WTC11 (cell line): Measurements from ENCODE around the gene GPATCH4. TPM values are rescaled to one million over a fixed set of nuclear protein-coding genes. Genes with fewer than 3 reads are reported as not detected.

Source experiments
- ATAC-seq: fragments of 200-7000 bp; cut with Tn5 transposase; 2 replicates; pipeline ENCODE4 v1.10.0; 2021; ENCODE audit warnings: mild to moderate bottlenecking, moderate library complexity
- CTCF ChIA-PET: fragments of 300-600 bp; sonication (Branson Sonifier 250); formaldehyde crosslinking; loops from one replicate; lab custom pipeline; 2021; ENCODE audit warnings: antibody characterized with exemption; lab: Charles Lee
- POLR2A ChIA-PET: fragments of 350-600 bp; sonication (Branson Sonifier 250); formaldehyde crosslinking; loops from one replicate; lab custom pipeline; 2021; ENCODE audit warnings: antibody characterized with exemption; lab: Charles Lee
- DNase-seq: peaks from one replicate; pipeline ENCODE4 v3.0.0; 2021; ENCODE audit warnings: low spot score
- H3K27ac Mint-ChIP-seq: 2 replicates; pipeline ENCODE4 v1.8.0; 2021; ENCODE audit warnings: mixed read lengths
- H3K27me3 Mint-ChIP-seq: 2 replicates; pipeline ENCODE4 v1.8.0; 2021; ENCODE audit warnings: low read depth, mild to moderate bottlenecking, moderate library complexity, mixed read lengths
- H3K36me3 Mint-ChIP-seq: 2 replicates; pipeline ENCODE4 v1.8.0; 2021; ENCODE audit warnings: mixed read lengths
- H3K4me1 Mint-ChIP-seq: 2 replicates; pipeline ENCODE4 v1.8.0; 2022; ENCODE audit warnings: mixed read lengths
- H3K4me3 Mint-ChIP-seq: 2 replicates; pipeline ENCODE4 v1.8.0; 2021; ENCODE audit warnings: mild to moderate bottlenecking, moderate library complexity, mixed read lengths
- H3K9me3 Mint-ChIP-seq: 2 replicates; pipeline ENCODE4 v1.8.0; 2021; ENCODE audit warnings: mixed read lengths
- ATF2 ChIP-seq: sonication (generic); formaldehyde crosslinking; IDR thresholded peaks from 2 replicates; pipeline ENCODE4 v1.8.1; 2022; ENCODE audit warnings: low read depth, missing genetic modification reagents, borderline replicate concordance
- E2F4 ChIP-seq: sonication (generic); formaldehyde crosslinking; IDR thresholded peaks from 2 replicates; pipeline ENCODE4 v1.8.1; 2022; ENCODE audit warnings: low read depth, mild to moderate bottlenecking, moderate library complexity, missing genetic modification reagents, borderline replicate concordance
- FOXJ3 ChIP-seq: sonication (generic); formaldehyde crosslinking; IDR thresholded peaks from 2 replicates; pipeline ENCODE4 v1.9.0; 2021; ENCODE audit warnings: missing genetic modification reagents, mild to moderate bottlenecking, borderline replicate concordance
- GABPB1 ChIP-seq: sonication (generic); formaldehyde crosslinking; IDR thresholded peaks from 2 replicates; pipeline ENCODE4 v1.8.1; 2023; ENCODE audit warnings: mild to moderate bottlenecking, missing genetic modification reagents
- IRF2 ChIP-seq: sonication (generic); formaldehyde crosslinking; IDR thresholded peaks from 2 replicates; pipeline ENCODE4 v1.8.0; 2022; ENCODE audit warnings: low read depth, missing genetic modification reagents, borderline replicate concordance
- MAX ChIP-seq: sonication (generic); formaldehyde crosslinking; IDR thresholded peaks from 2 replicates; pipeline ENCODE4 v1.8.0; 2022; ENCODE audit warnings: mild to moderate bottlenecking, missing genetic modification reagents
- PRDM15 ChIP-seq: sonication (generic); formaldehyde crosslinking; IDR thresholded peaks from 2 replicates; pipeline ENCODE4 v1.8.0; 2022; ENCODE audit warnings: missing genetic modification reagents
- RORB ChIP-seq: fragments of 250-450 bp; sonication (Bioruptor Pico); IDR thresholded peaks from 2 replicates; pipeline ENCODE4 v1.9.0; 2021; ENCODE audit warnings: mild to moderate bottlenecking
- SP1 ChIP-seq: sonication (generic); formaldehyde crosslinking; conservative IDR thresholded peaks from 2 replicates; pipeline ENCODE4 v1.8.1; 2022; ENCODE audit warnings: missing genetic modification reagents
- STAT6 ChIP-seq: sonication (generic); formaldehyde crosslinking; conservative IDR thresholded peaks from 2 replicates; pipeline ENCODE4 v1.8.1; 2023; ENCODE audit warnings: mild to moderate bottlenecking, low read depth, missing genetic modification reagents, moderate library complexity
- USF1 ChIP-seq: sonication (generic); formaldehyde crosslinking; IDR thresholded peaks from 2 replicates; pipeline ENCODE4 v1.8.0; 2022; ENCODE audit warnings: mild to moderate bottlenecking, missing genetic modification reagents
- USF2 ChIP-seq: sonication (generic); formaldehyde crosslinking; IDR thresholded peaks from 2 replicates; pipeline ENCODE4 v1.8.1; 2023; ENCODE audit warnings: mild to moderate bottlenecking, missing genetic modification reagents, moderate library complexity
- ZBTB43 ChIP-seq: sonication (generic); formaldehyde crosslinking; IDR thresholded peaks from 2 replicates; pipeline ENCODE4 v1.8.1; 2023; ENCODE audit warnings: mild to moderate bottlenecking, missing genetic modification reagents
- ZNF263 ChIP-seq: sonication (generic); formaldehyde crosslinking; IDR thresholded peaks from 2 replicates; pipeline ENCODE4 v1.8.1; 2022; ENCODE audit warnings: low read depth, mild to moderate bottlenecking, moderate library complexity, missing genetic modification reagents
- ZNF281 ChIP-seq: sonication (generic); formaldehyde crosslinking; IDR thresholded peaks from 2 replicates; pipeline ENCODE4 v1.8.0; 2023; ENCODE audit warnings: mild to moderate bottlenecking, missing genetic modification reagents
- ZNF425 ChIP-seq: fragments of 250-450 bp; sonication (Bioruptor Pico); conservative IDR thresholded peaks from 2 replicates; pipeline ENCODE4 v1.9.0; 2021; ENCODE audit warnings: mild to moderate bottlenecking
- total RNA-seq: library from RNA; stranded (reverse); gene quantifications from 3 replicates; pipeline ENCODE4 v1.2.3, GENCODE V29; 2021

GPATCH4 gene
- total RNA-seq, 1 experiment from 2014 or later, result 50.1 TPM

- no peak for TF ChIP-seq STAT6 (CRISPR knock-in tag)
- no peak for TF ChIP-seq USF2 (CRISPR knock-in tag)
- no peak for TF ChIP-seq ATF2
- no peak for TF ChIP-seq MAX (CRISPR knock-in tag)
- no peak for TF ChIP-seq PRDM15 (CRISPR knock-in tag)
- no peak for TF ChIP-seq IRF2
- no peak for TF ChIP-seq E2F4
- TF ChIP-seq ZBTB43 (CRISPR knock-in tag), result no peak
- no peak for TF ChIP-seq USF1
- no peak for DNase-seq
- Mint-ChIP-seq H3K27ac (peak overlapping the region; percentile 48), H3K9me3 (no peaks in the 10 kb centered on the region), H3K4me1 (peaks cover 16% of the 10 kb centered on the region), H3K27me3 (no peaks in the 10 kb centered on the region), H3K4me3 (no peak overlapping the region), H3K36me3 (peaks cover 48% of the 10 kb centered on the region)
- POLR2A ChIA-PET, result no interaction called here
- CTCF ChIA-PET, result no interaction called here
- ATAC-seq, result no peak
Observed at GRCh38 chr1:156595016-156595415, 6.3 kb downstream of the GPATCH4 start.

GRCh38 chr1:156594190-156594589 lies 7.1 kb downstream of the GPATCH4 start:
- peaks cover 16% of the 10 kb centered on the region for H3K4me1 Mint-ChIP-seq
- ChIA-PET POLR2A (no interaction called here), CTCF (interaction anchor here (0.6 to 1.4 kb wide), 4 partner anchors 9 to 113 kb away, joined by 3 to 5 read pairs (median 3); no protein-coding TSS in a partner anchor)
- TF ChIP-seq SP1 (no peak), RORB (CRISPR knock-in tag) (no peak), ZNF281 (CRISPR knock-in tag) (no peak), FOXJ3 (CRISPR knock-in tag) (no peak), ZNF425 (CRISPR knock-in tag) (no peak), USF2 (CRISPR knock-in tag) (no peak), ZNF263 (CRISPR knock-in tag) (no peak), GABPB1 (CRISPR knock-in tag) (no peak)

More at GRCh38 chr1:156594190-156594589, 7.1 kb downstream of the GPATCH4 start:
- DNase-seq (no peak), ATAC-seq (no peak)
- peaks cover 48% of the 10 kb centered on the region for H3K36me3 Mint-ChIP-seq
- H3K27me3 Mint-ChIP-seq, result no peaks in the 10 kb centered on the region
- no peak overlapping the region for H3K4me3 Mint-ChIP-seq
- no peaks in the 10 kb centered on the region for H3K9me3 Mint-ChIP-seq
- H3K27ac Mint-ChIP-seq, result no peak overlapping the region
